H1 (cell line): ENCODE measurements around the gene DDI2. TPM values are rescaled to one million over a fixed set of nuclear protein-coding genes. Genes with fewer than 3 reads are reported as not detected.

Source experiments
- CTCF ChIA-PET: fragments of 300-600 bp; sonication (Branson Sonifier 250); formaldehyde crosslinking; loops from one replicate; lab custom pipeline; 2021; ENCODE audit not compliant: partially characterized antibody; lab: Charles Lee
- POLR2A ChIA-PET: fragments of 300-600 bp; sonication (Branson Sonifier 250); formaldehyde crosslinking; loops from one replicate; lab custom pipeline; 2021; ENCODE audit warnings: inconsistent platforms; ENCODE audit not compliant: partially characterized antibody; lab: Charles Lee
- DNase-seq, 2 experiments: peaks; one replicate each; pipeline versions ENCODE4 v3.0.0 to v3.0.0-alpha.2; 2010 to 2022; ENCODE audit warnings: low spot score in 2 of 2, low read depth in 1 of 2, mixed read lengths in 1 of 2
- FAIRE-seq: peaks from 2 replicates; lab custom pipeline; 2011; peaks lifted over from hg19 to GRCh38; lab: Jason Lieb, UNC
- H2AFZ ChIP-seq: 2 replicates; pipeline ENCODE4 v1.8.1; 2012; ENCODE audit warnings: low read length, inconsistent platforms
- H2AK5ac ChIP-seq: 2 replicates; pipeline ENCODE4 v1.6.1; 2013; ENCODE audit warnings: low read depth, low read length
- H2BK120ac ChIP-seq: replicated peaks from 2 replicates; pipeline ENCODE3; 2013; ENCODE audit warnings: low read depth, low read length, inconsistent platforms
- H2BK12ac ChIP-seq: 2 replicates; pipeline ENCODE4 v1.6.1; 2013; ENCODE audit warnings: low read depth, low read length
- H2BK15ac ChIP-seq: 2 replicates; pipeline ENCODE4 v1.6.1; 2013; ENCODE audit warnings: low read length
- H2BK20ac ChIP-seq: 2 replicates; pipeline ENCODE4 v1.6.1; 2013; ENCODE audit warnings: low read length
- H2BK5ac ChIP-seq: 2 replicates; pipeline ENCODE4 v1.6.1; 2013; ENCODE audit warnings: low read depth, low read length
- H3K14ac ChIP-seq: 2 replicates; pipeline ENCODE4 v1.6.1; 2013; ENCODE audit warnings: inconsistent platforms; ENCODE audit not compliant: insufficient read length
- H3K18ac ChIP-seq: 2 replicates; pipeline ENCODE4 v1.6.1; 2013; ENCODE audit warnings: low read length; ENCODE audit errors: extremely low read depth
- H3K23ac ChIP-seq: 2 replicates; pipeline ENCODE4 v1.6.1; 2013; ENCODE audit warnings: inconsistent platforms; ENCODE audit not compliant: insufficient read length
- H3K23me2 ChIP-seq: 2 replicates; pipeline ENCODE4 v1.6.1; 2013; ENCODE audit warnings: low read depth, low read length
- H3K27ac ChIP-seq: 2 replicates; pipeline ENCODE4 v1.6.1; 2011; ENCODE audit warnings: low read depth, low read length, inconsistent platforms
- H3K27me3 ChIP-seq, 4 experiments: replicated peaks in 1 of 4; 1 replicate in 1 of 4; 2 replicates in 3 of 4; pipeline versions ENCODE4 v1.6.1 to v1.8.1; 2011 to 2013; ENCODE audit warnings: low read length in 3 of 4, mild to moderate bottlenecking in 3 of 4, inconsistent platforms in 2 of 4, mixed read lengths in 2 of 4, moderate library complexity in 1 of 4; ENCODE audit not compliant: control insufficient read depth in 3 of 4, insufficient read depth in 3 of 4; ENCODE audit errors: extremely low read depth in 1 of 4
- H3K36me3 ChIP-seq, 4 experiments: 2 replicates each; pipeline versions ENCODE4 v1.6.1 to v1.8.1; 2011 to 2013; ENCODE audit warnings: mild to moderate bottlenecking in 4 of 4, low read length in 3 of 4, moderate library complexity in 2 of 4, control low read depth in 1 of 4, inconsistent platforms in 1 of 4; ENCODE audit not compliant: insufficient read depth in 4 of 4, control insufficient read depth in 2 of 4
- H3K4ac ChIP-seq: replicated peaks from 2 replicates; pipeline ENCODE3; 2013; ENCODE audit warnings: low read length, low read depth, mixed read lengths, inconsistent platforms; ENCODE audit not compliant: insufficient read length
- H3K4me1 ChIP-seq, 4 experiments: replicated peaks in 1 of 4; 1 replicate in 1 of 4; 2 replicates in 3 of 4; pipeline versions ENCODE4 v1.6.1 to v1.8.1; 2011 to 2013; ENCODE audit warnings: low read length in 3 of 4, inconsistent platforms in 2 of 4, mixed read lengths in 1 of 4; ENCODE audit not compliant: insufficient read depth in 4 of 4, control insufficient read depth in 3 of 4
- H3K4me2 ChIP-seq, 2 experiments: 2 replicates each; pipeline versions ENCODE4 v1.6.1 to v1.8.1; 2011 to 2013; ENCODE audit warnings: low read depth in 2 of 2, low read length in 2 of 2, control low read depth in 1 of 2, inconsistent platforms in 1 of 2, mild to moderate bottlenecking in 1 of 2; ENCODE audit not compliant: insufficient read depth in 1 of 2
- H3K4me3 ChIP-seq, 4 experiments: fragments of 200-600, 300-600 bp in 1 of 4; sonication (generic), shearing (Covaris generic), sonication (Bioruptor Twin) in 1 of 4; 2 replicates each; pipeline versions ENCODE4 v1.5.1 to v1.8.1; 2011 to 2016; ENCODE audit warnings: low read length in 4 of 4, low read depth in 3 of 4, control low read depth in 2 of 4, inconsistent platforms in 2 of 4, mild to moderate bottlenecking in 2 of 4, mixed read lengths in 1 of 4, moderate library complexity in 1 of 4; ENCODE audit not compliant: insufficient read depth in 2 of 4; ENCODE audit errors: extremely low read depth in 1 of 4
- H3K56ac ChIP-seq: replicated peaks from 2 replicates; pipeline ENCODE3; 2013; ENCODE audit warnings: low read depth, mild to moderate bottlenecking, mixed read lengths, low read length, inconsistent platforms; ENCODE audit not compliant: insufficient read length
- H3K79me1 ChIP-seq: 2 replicates; pipeline ENCODE4 v1.6.1; 2013; ENCODE audit warnings: low read depth, low read length, control low read depth
- H3K79me2 ChIP-seq, 2 experiments: 2 replicates each; pipeline versions ENCODE4 v1.6.1 to v1.8.1; 2012 to 2013; ENCODE audit warnings: low read length in 2 of 2, mild to moderate bottlenecking in 2 of 2, inconsistent platforms in 1 of 2; ENCODE audit not compliant: insufficient read depth in 2 of 2, control insufficient read depth in 1 of 2
- H3K9ac ChIP-seq, 4 experiments: replicated peaks in 1 of 4; 1 replicate in 1 of 4; 2 replicates in 3 of 4; pipeline versions ENCODE4 v1.6.1 to v1.8.1; 2011 to 2013; ENCODE audit warnings: low read depth in 3 of 4, low read length in 3 of 4, control low read depth in 2 of 4, mild to moderate bottlenecking in 2 of 4, moderate library complexity in 2 of 4, inconsistent platforms in 1 of 4; ENCODE audit errors: extremely low read depth in 1 of 4
- H3K9me3 ChIP-seq, 2 experiments: 2 replicates each; pipeline versions ENCODE4 v1.6.1 to v1.8.1; 2012 to 2013; ENCODE audit warnings: mild to moderate bottlenecking in 2 of 2, moderate library complexity in 2 of 2, control low read depth in 1 of 2, inconsistent platforms in 1 of 2, low read depth in 1 of 2, low read length in 1 of 2, mixed read lengths in 1 of 2; ENCODE audit not compliant: insufficient read depth in 2 of 2
- H4K20me1 ChIP-seq, 2 experiments: replicated peaks in 1 of 2; 2 replicates each; pipeline versions ENCODE3 to v1.8.1; 2011 to 2013; ENCODE audit warnings: inconsistent platforms in 2 of 2, low read length in 2 of 2, mild to moderate bottlenecking in 1 of 2; ENCODE audit not compliant: insufficient read depth in 2 of 2, control insufficient read depth in 1 of 2
- H4K5ac ChIP-seq: 2 replicates; pipeline ENCODE4 v1.6.1; 2013; ENCODE audit warnings: low read length, low read depth, mixed read lengths, inconsistent platforms; ENCODE audit not compliant: insufficient read length
- H4K8ac ChIP-seq: 2 replicates; pipeline ENCODE4 v1.8.0; 2013; ENCODE audit warnings: mild to moderate bottlenecking, moderate library complexity, low read length, inconsistent platforms; ENCODE audit not compliant: insufficient read depth; ENCODE audit errors: extremely low read depth
- H4K91ac ChIP-seq: replicated peaks from 2 replicates; pipeline ENCODE3; 2013; ENCODE audit warnings: low read length, mixed read lengths, inconsistent platforms; ENCODE audit not compliant: insufficient read length
- FOSL1 ChIP-seq: IDR thresholded peaks from 2 replicates; pipeline ENCODE4 v1.6.1; 2011; ENCODE audit warnings: mild to moderate bottlenecking, low read depth, low read length, moderate library complexity; ENCODE audit not compliant: insufficient read depth
- WGBS, 2 experiments: shearing (Covaris generic) in 1 of 2; methylation state at CpG; one replicate each; pipeline versions ENCODE4 v1.1.6 to v1.1.7; 2013 to 2015; ENCODE audit warnings: low lambda C conversion rate in 2 of 2, mixed read lengths in 2 of 2, inconsistent platforms in 1 of 2, low coverage in 1 of 2, missing lambda C conversion rate in 1 of 2; ENCODE audit not compliant: insufficient replicate concordance in 2 of 2, insufficient coverage in 1 of 2, insufficient read length in 1 of 2; ENCODE audit errors: extremely low coverage in 1 of 2, missing lambda C conversion rate in 1 of 2; 5-methylcytosine and 5-hydroxymethylcytosine counted together
- polyA plus RNA-seq, 7 experiments: library from polyadenylated mRNA; depleted of rRNA in 3 of 7; stranded (reverse) in 5 of 7; unstranded in 2 of 7; fragments of >200 nt in 5 of 7; fragments of 200-250 nt in 2 of 7; gene quantifications; 1 replicate in 5 of 7; 2 replicates in 1 of 7; 4 replicates in 1 of 7; pipeline versions ENCODE4 v1.2.1 to v1.2.3, GENCODE V29; 2011 to 2013; ENCODE audit warnings: missing spikeins in 2 of 7, mixed read lengths in 2 of 7
- total RNA-seq: library from RNA; stranded (reverse); fragmentation: NEBNext Ultra II Directional; extraction: Animal tissue kit (Norgen Biotek cat#: 25700); gene quantifications from 2 replicates; pipeline ENCODE4 v1.2.1, GENCODE V29; 2021

DDI2 gene
- total and polyA plus RNA-seq, 2 of the 8 experiments (the other 6 are each of a cell fraction or from before 2014, with no cell fraction given), result 7.7 to 38.3 TPM

GRCh38 chr1:15609631-15610030 is 7.6 kb upstream of the DDI2 start:
- no peaks in the 10 kb centered on the region; a peak in 1 of 4 replicates for H3K9me3 ChIP-seq
- WGBS, 2 experiments, result 88% methylated on average over 7 of the region's 7 CpGs; no CpG with 5 or more reads in 1 of the 2 experiments
- no peak overlapping the region for H2BK20ac ChIP-seq
- H4K8ac ChIP-seq, result no peak overlapping the region
- no peak overlapping the region for H3K27ac ChIP-seq
- no peak overlapping the region for H2BK12ac ChIP-seq
- no peak overlapping the region for H3K4me2 ChIP-seq
- CTCF ChIA-PET, result interaction anchor here (0.6 to 0.9 kb wide), 2 partner anchors 14 to 108 kb away, joined by 3 to 5 read pairs; no protein-coding TSS in a partner anchor
- H3K56ac ChIP-seq, result no peak overlapping the region
- FAIRE-seq, result no peak
- H3K4me3 ChIP-seq, result no peak overlapping the region
- no peak overlapping the region for H2AK5ac ChIP-seq
- H4K20me1 ChIP-seq, result no peaks in the 10 kb centered on the region
- no peak overlapping the region for H2AFZ ChIP-seq
- H2BK120ac ChIP-seq, result no peak overlapping the region
- no peak overlapping the region for H2BK5ac ChIP-seq
- no peak overlapping the region for H4K5ac ChIP-seq
- no peaks in the 10 kb centered on the region for H3K23me2 ChIP-seq
- peaks cover 0 to under 1% (median under 1%) of the 10 kb centered on the region in 4 experiments; a peak in 5 of 7 replicates for H3K27me3 ChIP-seq
- H2BK15ac ChIP-seq, result no peak overlapping the region
- no peak overlapping the region for H3K4ac ChIP-seq
- TF ChIP-seq FOSL1, result no peak
- TF ChIP-seq, all 59 proteins: peak for 0
- Histone ChIP-seq H3K79me2 (no peaks in the 10 kb centered on the region), H4K91ac (no peak overlapping the region), H3K4me1 (no peaks in the 10 kb centered on the region), H3K18ac (no peak overlapping the region), H3K79me1 (no peaks in the 10 kb centered on the region), H3K23ac (no peak overlapping the region), H3K9ac (no peak overlapping the region), H3K36me3 (no peaks in the 10 kb centered on the region), H3K14ac (no peak overlapping the region)
- POLR2A ChIA-PET, result interaction anchor here (1.3 kb wide), 1 partner anchor 10 kb away, joined by 3 read pairs; no protein-coding TSS in a partner anchor
- DNase-seq, result no peak
